NT2/D1 (cell line): ENCODE data around the gene XAGE3.
"Not testable (repeated sequence)": the region's sequence is repeated elsewhere in the genome, so short reads cannot be mapped to it uniquely, and the experiment has no call there.

Experiments used
- DNase-seq: peaks from one replicate; pipeline ENCODE4 v3.0.0-alpha.2; 2011; ENCODE audit warnings: low read depth, low spot score
- H3K27me3 ChIP-seq: 2 replicates; pipeline ENCODE4 v1.6.0; 2011; ENCODE audit warnings: mild to moderate bottlenecking; ENCODE audit not compliant: insufficient read length, insufficient read depth
- H3K36me3 ChIP-seq: 2 replicates; pipeline ENCODE4 v1.6.1; 2011; ENCODE audit warnings: mild to moderate bottlenecking, low read length, mixed read lengths; ENCODE audit not compliant: insufficient read depth, insufficient read length
- H3K4me1 ChIP-seq: 2 replicates; pipeline ENCODE4 v1.5.1; 2011; ENCODE audit not compliant: insufficient read depth, insufficient read length
- H3K4me3 ChIP-seq: 2 replicates; pipeline ENCODE4 v1.5.1; 2011; ENCODE audit warnings: low read depth; ENCODE audit not compliant: insufficient read length
- H3K9ac ChIP-seq: 2 replicates; pipeline ENCODE4 v1.6.0; 2011; ENCODE audit warnings: low read depth; ENCODE audit not compliant: insufficient read length
- H3K9me3 ChIP-seq: 2 replicates; pipeline ENCODE4 v1.5.1; 2011; ENCODE audit warnings: mild to moderate bottlenecking, low read length; ENCODE audit not compliant: insufficient read depth
- SUZ12 ChIP-seq: IDR thresholded peaks from 2 replicates; pipeline ENCODE4 v1.6.1; 2011; ENCODE audit not compliant: insufficient read length, insufficient read depth; ENCODE audit errors: extremely low read depth
- YY1 ChIP-seq: IDR thresholded peaks from 2 replicates; pipeline ENCODE4 v1.6.1; 2011; ENCODE audit not compliant: insufficient read length, insufficient read depth
- ZNF274 ChIP-seq: IDR thresholded peaks from 2 replicates; pipeline ENCODE4 v1.6.1; 2011; ENCODE audit warnings: mild to moderate bottlenecking, low read depth, low read length

XAGE3 gene

GRCh38 chrX:52852110-52852860 is 15.6 kb downstream of the XAGE3 start:
- H3K4me1 ChIP-seq = no peaks in the 10 kb centered on the region
- no peak overlapping the region for H3K4me3 ChIP-seq
- no peak for TF ChIP-seq SUZ12
- TF ChIP-seq YY1 = no peak
- no peak for TF ChIP-seq ZNF274
- H3K36me3 ChIP-seq = no peaks in the 10 kb centered on the region
- no peak for DNase-seq
- no peak overlapping the region for H3K9ac ChIP-seq
- H3K27me3 ChIP-seq = no peaks in the 10 kb centered on the region
- H3K9me3 ChIP-seq = peaks cover 10% of the 10 kb centered on the region; the same call in 1 of the 2 replicates

GRCh38 chrX:52843619-52844018 is 24.3 kb downstream of the XAGE3 start:
- H3K9ac ChIP-seq, H3K9me3 ChIP-seq, H3K36me3 ChIP-seq, DNase-seq, H3K4me3 ChIP-seq, H3K27me3 ChIP-seq, H3K4me1 ChIP-seq: not testable (repeated sequence)

- H3K36me3 ChIP-seq = no peaks in the 10 kb centered on the region
- no peak for DNase-seq
- H3K9ac ChIP-seq = no peak overlapping the region
- H3K9me3 ChIP-seq = no peaks in the 10 kb centered on the region
- H3K27me3 ChIP-seq = no peaks in the 10 kb centered on the region
- H3K4me3 ChIP-seq = no peak overlapping the region
- TF ChIP-seq SUZ12 = no peak
- no peak for TF ChIP-seq YY1
- TF ChIP-seq ZNF274 = no peak
- H3K4me1 ChIP-seq = no peaks in the 10 kb centered on the region
Observed at GRCh38 chrX:52839137-52839536, 28.7 kb downstream of the XAGE3 start.

- Histone ChIP-seq H3K9me3 (peaks cover 5% of the 10 kb centered on the region; the same call in 1 of the 2 replicates), H3K9ac (no peak overlapping the region), H3K27me3 (no peaks in the 10 kb centered on the region), H3K36me3 (no peaks in the 10 kb centered on the region), H3K4me1 (no peaks in the 10 kb centered on the region), H3K4me3 (no peak overlapping the region)
- no peak for DNase-seq
- TF ChIP-seq YY1 = no peak
- no peak for TF ChIP-seq ZNF274
- TF ChIP-seq SUZ12 = no peak
Observed at GRCh38 chrX:52830551-52830950, 37.3 kb downstream of the XAGE3 start.

GRCh38 chrX:52824608-52825007 is 43.3 kb downstream of the XAGE3 start:
- TF ChIP-seq SUZ12 (no peak), YY1 (no peak), ZNF274 (no peak)
- Histone ChIP-seq H3K4me3 (no peak overlapping the region), H3K4me1 (no peaks in the 10 kb centered on the region), H3K36me3 (no peaks in the 10 kb centered on the region), H3K27me3 (no peaks in the 10 kb centered on the region), H3K9ac (no peak overlapping the region), H3K9me3 (peaks cover 5% of the 10 kb centered on the region; the same call in 1 of the 2 replicates)
- no peak for DNase-seq

- Histone ChIP-seq H3K9me3 (no peaks in the 10 kb centered on the region), H3K27me3 (no peaks in the 10 kb centered on the region)
Observed at GRCh38 chrX:52821079-52821760, 46.7 kb downstream of the XAGE3 start.

GRCh38 chrX:52819788-52820187 is 48.1 kb downstream of the XAGE3 start:
- TF ChIP-seq YY1 = no peak
- no peak for TF ChIP-seq ZNF274
- TF ChIP-seq SUZ12 = no peak
- Histone ChIP-seq H3K9ac (no peak overlapping the region), H3K4me3 (no peak overlapping the region), H3K27me3 (no peaks in the 10 kb centered on the region), H3K36me3 (no peaks in the 10 kb centered on the region), H3K9me3 (no peaks in the 10 kb centered on the region), H3K4me1 (no peaks in the 10 kb centered on the region)
- no peak for DNase-seq

More at GRCh38 chrX:52821079-52821760, 46.7 kb downstream of the XAGE3 start:
- Histone ChIP-seq H3K4me3 (no peak overlapping the region), H3K9ac (no peak overlapping the region), H3K36me3 (no peaks in the 10 kb centered on the region), H3K4me1 (no peaks in the 10 kb centered on the region)
- TF ChIP-seq ZNF274 = no peak
- TF ChIP-seq SUZ12 = no peak
- no peak for TF ChIP-seq YY1
- no peak for DNase-seq
